Tibial artery (tissue), 4 donors: ENCODE results near the gene FTL.

ENCODE experiments used
- DNase-seq, 2 donors: peaks; one replicate each; pipeline ENCODE4 v3.0.0-alpha.2; 2019
- H3K27ac ChIP-seq, 2 donors: fragments of 200-600 bp; sonication (generic) in 1 of 2; 1 replicate in 1 of 2; 2 replicates in 1 of 2; pipeline ENCODE4 v1.5.1; 2018 to 2019; ENCODE audit warnings: mild to moderate bottlenecking in 1 of 2
- H3K27me3 ChIP-seq, 2 donors: fragments of 200-600 bp; sonication (generic) in 1 of 2; one replicate each; pipeline versions ENCODE4 v1.5.1 to v1.6.0; 2016 to 2019
- H3K36me3 ChIP-seq, 3 donors: fragments of 200-600 bp; sonication (generic) in 2 of 3; one replicate each; pipeline ENCODE4 v1.5.1; 2016 to 2019; ENCODE audit warnings: mild to moderate bottlenecking in 2 of 3
- H3K4me1 ChIP-seq, 4 donors: fragments of 200-600 bp; sonication (generic) in 2 of 4; 1 replicate in 3 of 4; 2 replicates in 1 of 4; pipeline ENCODE4 v1.5.1; 2016 to 2019
- H3K4me3 ChIP-seq, 2 donors: fragments of 200-600 bp; sonication (generic) in 1 of 2; 1 replicate in 1 of 2; 2 replicates in 1 of 2; pipeline ENCODE4 v1.5.1; 2018 to 2019; ENCODE audit warnings: mild to moderate bottlenecking in 2 of 2
- H3K9me3 ChIP-seq, 3 donors: fragments of 200-600 bp; sonication (generic) in 1 of 3; one replicate each; pipeline ENCODE4 v1.5.1; 2016 to 2019
- intact Hi-C: fragments of 100-400 bp; cut with DNase I; formaldehyde crosslinking; loops from one replicate; pipeline ENCODE4 v1.15.0; 2023; ENCODE audit warnings: low total_unique reads
- TF ChIP-seq, protein P1 (sequence below), 2 experiments: fragments of 200-600 bp in 1 of 2; fragments of 450-650 bp in 1 of 2; IDR thresholded peaks; one replicate each; pipeline ENCODE4 v1.5.1; 2017 to 2019; ENCODE audit warnings: antibody characterized with exemption in 2 of 2, mild to moderate bottlenecking in 1 of 2, moderate library complexity in 1 of 2

Gene FTL

DNA sequence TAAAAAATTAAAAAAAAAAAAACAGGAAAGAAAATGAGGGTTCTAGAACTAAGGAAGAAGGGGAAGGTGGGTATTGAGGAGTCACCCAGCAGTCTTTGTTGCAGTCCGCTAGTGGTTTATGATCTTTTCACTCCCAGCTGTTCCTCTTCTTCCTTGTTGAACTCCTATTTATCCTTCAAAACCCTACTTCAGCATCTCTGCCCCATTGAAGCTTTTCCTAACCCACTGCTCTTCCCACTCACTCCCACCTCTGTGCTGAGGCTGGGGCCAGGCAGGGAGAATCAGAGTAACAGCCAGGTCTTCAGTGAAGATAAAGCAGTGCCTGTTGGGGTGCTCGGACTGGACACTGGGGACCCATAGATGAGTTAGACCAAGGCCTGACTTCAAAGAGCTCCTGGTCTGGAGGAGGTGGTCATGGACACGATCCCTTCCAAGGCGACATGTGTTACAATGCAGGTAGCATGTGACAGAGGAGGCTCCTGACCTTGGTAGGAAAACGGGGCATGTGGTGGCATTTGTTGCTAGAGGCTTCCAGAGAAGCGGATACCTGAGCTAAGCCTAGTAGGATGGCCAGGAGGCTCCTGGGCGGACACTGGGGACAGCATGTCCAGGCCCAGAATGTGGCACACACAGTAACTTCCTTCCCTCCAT is 40.0 kb downstream of the FTL start:
- H3K4me1 ChIP-seq, result no peaks in the 10 kb centered on the region
- peaks cover 38 to 78% (median 68%) of the 10 kb centered on the region in 3 donors for H3K36me3 ChIP-seq
- TF ChIP-seq, protein P1, sequence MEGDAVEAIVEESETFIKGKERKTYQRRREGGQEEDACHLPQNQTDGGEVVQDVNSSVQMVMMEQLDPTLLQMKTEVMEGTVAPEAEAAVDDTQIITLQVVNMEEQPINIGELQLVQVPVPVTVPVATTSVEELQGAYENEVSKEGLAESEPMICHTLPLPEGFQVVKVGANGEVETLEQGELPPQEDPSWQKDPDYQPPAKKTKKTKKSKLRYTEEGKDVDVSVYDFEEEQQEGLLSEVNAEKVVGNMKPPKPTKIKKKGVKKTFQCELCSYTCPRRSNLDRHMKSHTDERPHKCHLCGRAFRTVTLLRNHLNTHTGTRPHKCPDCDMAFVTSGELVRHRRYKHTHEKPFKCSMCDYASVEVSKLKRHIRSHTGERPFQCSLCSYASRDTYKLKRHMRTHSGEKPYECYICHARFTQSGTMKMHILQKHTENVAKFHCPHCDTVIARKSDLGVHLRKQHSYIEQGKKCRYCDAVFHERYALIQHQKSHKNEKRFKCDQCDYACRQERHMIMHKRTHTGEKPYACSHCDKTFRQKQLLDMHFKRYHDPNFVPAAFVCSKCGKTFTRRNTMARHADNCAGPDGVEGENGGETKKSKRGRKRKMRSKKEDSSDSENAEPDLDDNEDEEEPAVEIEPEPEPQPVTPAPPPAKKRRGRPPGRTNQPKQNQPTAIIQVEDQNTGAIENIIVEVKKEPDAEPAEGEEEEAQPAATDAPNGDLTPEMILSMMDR (IDR thresholded peaks at IDR 0.05), result no peak
- intact Hi-C loops, result no loop called here
- DNase-seq, result no peak
- no peaks in the 10 kb centered on the region for H3K9me3 ChIP-seq
- H3K27me3 ChIP-seq, result no peaks in the 10 kb centered on the region
- H3K27ac ChIP-seq, result no peak overlapping the region
- no peak overlapping the region for H3K4me3 ChIP-seq

GRCh38 chr19:49006905-49007304 is 41.8 kb downstream of the FTL start:
- H3K36me3 ChIP-seq, result peaks cover 53 to 93% (median 86%) of the 10 kb centered on the region in 3 donors
- no peak overlapping the region for H3K4me3 ChIP-seq
- H3K27me3 ChIP-seq, result no peaks in the 10 kb centered on the region
- H3K9me3 ChIP-seq, result no peaks in the 10 kb centered on the region
- TF ChIP-seq, protein P1 (IDR thresholded peaks at IDR 0.05), result no peak
- DNase-seq, result no peak
- no peak overlapping the region for H3K27ac ChIP-seq
- H3K4me1 ChIP-seq, result no peaks in the 10 kb centered on the region
- intact Hi-C loops, result no loop called here

DNA sequence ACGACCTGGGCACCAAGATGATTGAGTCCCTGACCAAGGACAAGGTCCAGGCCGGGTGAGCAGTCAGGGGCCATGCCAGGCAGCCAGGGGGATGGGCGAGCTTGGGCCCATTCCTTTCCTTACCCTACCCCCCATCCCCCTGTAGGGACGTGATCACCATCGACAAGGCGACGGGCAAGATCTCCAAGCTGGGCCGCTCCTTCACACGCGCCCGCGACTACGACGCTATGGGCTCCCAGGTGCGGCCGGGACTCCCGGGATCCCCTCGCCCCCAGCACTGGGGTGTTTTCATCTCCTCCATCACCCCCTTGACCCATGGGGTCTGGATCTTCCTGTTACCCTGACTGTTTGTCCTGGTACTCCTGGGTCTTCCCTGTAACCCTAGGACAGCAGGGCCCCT is 44.7 kb downstream of the FTL start:
- H3K27me3 ChIP-seq, result no peaks in the 10 kb centered on the region
- TF ChIP-seq, protein P1 (IDR thresholded peaks at IDR 0.05), result no peak
- H3K4me3 ChIP-seq, result no peak overlapping the region
- peaks cover 62 to 93% (median 81%) of the 10 kb centered on the region in 3 donors for H3K36me3 ChIP-seq
- no peaks in the 10 kb centered on the region for H3K4me1 ChIP-seq
- no peaks in the 10 kb centered on the region for H3K9me3 ChIP-seq
- no peak for DNase-seq
- no peak overlapping the region for H3K27ac ChIP-seq
- intact Hi-C loops, result no loop called here

DNA sequence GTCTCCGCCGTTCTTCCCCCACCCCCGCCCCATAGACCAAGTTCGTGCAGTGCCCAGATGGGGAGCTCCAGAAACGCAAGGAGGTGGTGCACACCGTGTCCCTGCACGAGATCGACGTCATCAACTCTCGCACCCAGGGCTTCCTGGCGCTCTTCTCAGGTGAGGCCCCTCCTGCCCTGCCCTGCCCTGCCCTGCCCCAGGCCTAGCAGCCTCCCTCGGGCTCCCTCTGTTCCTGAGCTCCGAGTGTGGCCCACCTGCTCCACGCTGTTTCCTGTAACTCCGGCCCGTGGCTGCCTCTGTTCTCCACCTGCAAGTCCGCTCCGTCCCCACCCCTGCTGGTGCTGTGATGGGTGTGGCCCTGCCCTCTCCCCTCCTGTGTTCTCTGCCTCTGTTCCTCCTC is 45.3 kb downstream of the FTL start:
- TF ChIP-seq, protein P1 (IDR thresholded peaks at IDR 0.05), result no peak
- Histone ChIP-seq H3K4me1 (no peaks in the 10 kb centered on the region), H3K4me3 (no peak overlapping the region), H3K36me3 (peaks cover 58 to 93% (median 81%) of the 10 kb centered on the region in 3 donors), H3K27me3 (no peaks in the 10 kb centered on the region), H3K9me3 (no peaks in the 10 kb centered on the region), H3K27ac (no peak overlapping the region)
- no peak for DNase-seq
- intact Hi-C loops, result no loop called here

DNA sequence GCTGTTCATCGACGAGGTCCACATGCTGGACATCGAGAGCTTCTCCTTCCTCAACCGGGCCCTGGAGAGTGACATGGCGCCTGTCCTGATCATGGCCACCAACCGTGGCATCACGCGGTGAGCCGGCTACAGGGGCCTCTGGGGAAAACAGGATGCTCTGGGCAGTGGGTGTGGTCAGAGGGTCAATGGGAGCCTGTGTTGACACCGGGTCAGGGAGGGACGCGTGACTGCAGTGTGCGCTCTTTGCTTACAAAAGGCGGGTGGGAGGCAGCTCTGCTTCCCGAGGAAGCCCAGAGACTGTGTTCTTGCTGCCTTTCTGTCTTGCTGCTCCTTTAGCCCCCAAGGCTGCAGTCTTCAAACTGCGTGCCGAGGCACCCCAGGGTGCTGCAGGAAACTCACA is 46.1 kb downstream of the FTL start:
- Histone ChIP-seq H3K27me3 (no peaks in the 10 kb centered on the region), H3K27ac (no peak overlapping the region), H3K4me1 (no peaks in the 10 kb centered on the region), H3K4me3 (no peak overlapping the region), H3K9me3 (no peaks in the 10 kb centered on the region), H3K36me3 (peaks cover 51 to 93% (median 81%) of the 10 kb centered on the region in 3 donors)
- TF ChIP-seq, protein P1 (IDR thresholded peaks at IDR 0.05), result no peak
- no peak for DNase-seq
- intact Hi-C loops, result no loop called here
